Globus pallidus (tissue), 1 donor: ENCODE data around the gene ARSG.
"Not testable (repeated sequence)": the region's sequence is repeated elsewhere in the genome, so short reads cannot be mapped to it uniquely, and the experiment has no call there.

Experiments used
- DNase-seq: peaks from one replicate; pipeline ENCODE4 v3.0.0-alpha.2; 2015; ENCODE audit warnings: low spot score

Gene ARSG

DNA sequence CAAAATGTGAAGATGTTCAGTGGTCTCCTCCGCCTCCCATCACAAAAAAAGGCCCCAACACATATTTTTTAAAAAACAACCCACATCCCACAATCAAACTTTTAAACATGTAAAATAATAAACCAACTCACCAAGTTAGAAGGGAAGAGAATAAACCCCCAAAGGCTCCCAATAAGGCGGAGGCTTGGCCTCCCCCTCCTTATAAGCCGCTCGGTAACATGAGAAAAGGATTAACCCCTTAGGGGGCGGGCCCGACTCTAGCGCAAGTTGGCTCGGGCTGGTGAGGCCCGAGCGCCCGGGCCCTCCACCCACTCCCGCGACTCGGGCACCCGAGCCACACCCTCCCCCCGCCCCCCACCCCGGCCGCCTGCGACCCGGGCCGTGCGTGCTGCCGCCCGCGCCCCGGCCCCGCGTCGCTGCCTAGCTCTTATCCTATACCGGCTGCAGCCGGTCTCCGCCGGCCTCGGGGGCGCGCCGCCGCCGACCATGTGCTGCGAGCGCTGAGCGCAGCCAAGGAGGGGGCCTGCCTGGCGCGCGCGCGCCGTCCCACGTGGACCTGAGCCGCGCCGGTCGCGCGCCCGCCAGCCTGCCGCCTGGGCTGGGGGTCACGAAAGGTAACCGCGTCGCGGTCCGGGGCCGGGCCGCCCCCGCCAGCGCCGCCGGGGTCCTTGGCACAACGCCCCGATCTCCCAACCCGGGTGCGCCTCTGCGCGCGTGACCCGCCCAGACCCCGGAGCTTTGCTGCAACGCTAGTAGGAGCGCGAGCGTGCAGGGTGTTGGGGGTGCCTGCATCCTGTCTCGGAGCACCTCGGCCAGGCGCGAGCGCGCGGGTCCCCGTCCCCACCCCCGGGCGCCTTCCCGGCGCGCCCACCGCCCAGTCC is at the start of gene ARSG, which contains the start of gene SLC16A6:
TSS of gene ARSG (plus strand) at position 541 of the 881 bp plus-strand sequence. CDS start 15,999 bp downstream, outside the sequence.
TSS of gene SLC16A6 (minus strand) at position 173 of the 881 bp plus-strand sequence. CDS start 12,807 bp downstream, outside the sequence.
- DNase-seq, result no peak

DNA sequence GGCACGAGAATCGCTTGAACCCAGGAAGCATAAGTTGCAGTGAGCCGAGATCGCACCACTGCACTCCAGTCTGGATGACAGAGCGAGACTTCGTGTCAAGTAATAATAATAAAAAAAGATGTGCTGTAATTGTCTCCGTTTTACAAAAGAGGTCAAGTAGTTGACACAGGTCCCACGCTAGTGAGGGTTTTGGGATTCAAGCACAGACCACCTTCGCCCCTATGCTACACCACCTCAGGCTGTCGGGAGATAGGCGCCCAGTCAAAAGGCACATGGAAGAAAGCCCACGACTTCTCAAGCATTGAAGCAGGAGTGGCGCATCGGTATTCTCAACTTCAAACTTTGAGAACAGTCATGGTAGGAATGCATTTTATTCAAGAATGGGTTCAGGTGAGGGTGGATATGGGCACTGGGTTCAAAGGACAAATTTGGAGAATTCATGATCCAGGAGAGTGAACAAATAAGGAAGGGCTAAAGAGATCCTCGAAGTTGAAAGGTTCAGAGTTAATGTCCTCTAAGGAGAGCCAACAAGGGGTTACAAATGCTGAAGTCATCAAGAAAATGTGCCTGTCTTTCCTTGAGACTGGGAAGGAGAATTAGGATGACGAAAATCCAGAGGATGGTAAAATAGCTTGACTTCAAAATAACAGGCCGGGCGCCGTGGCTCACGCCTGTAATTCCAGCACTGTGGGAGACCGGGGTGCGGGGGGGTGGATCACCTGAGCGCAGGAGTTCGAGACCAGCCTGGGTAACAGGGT is 44.8 kb upstream of the ARSG start:
- no peak for DNase-seq

DNA sequence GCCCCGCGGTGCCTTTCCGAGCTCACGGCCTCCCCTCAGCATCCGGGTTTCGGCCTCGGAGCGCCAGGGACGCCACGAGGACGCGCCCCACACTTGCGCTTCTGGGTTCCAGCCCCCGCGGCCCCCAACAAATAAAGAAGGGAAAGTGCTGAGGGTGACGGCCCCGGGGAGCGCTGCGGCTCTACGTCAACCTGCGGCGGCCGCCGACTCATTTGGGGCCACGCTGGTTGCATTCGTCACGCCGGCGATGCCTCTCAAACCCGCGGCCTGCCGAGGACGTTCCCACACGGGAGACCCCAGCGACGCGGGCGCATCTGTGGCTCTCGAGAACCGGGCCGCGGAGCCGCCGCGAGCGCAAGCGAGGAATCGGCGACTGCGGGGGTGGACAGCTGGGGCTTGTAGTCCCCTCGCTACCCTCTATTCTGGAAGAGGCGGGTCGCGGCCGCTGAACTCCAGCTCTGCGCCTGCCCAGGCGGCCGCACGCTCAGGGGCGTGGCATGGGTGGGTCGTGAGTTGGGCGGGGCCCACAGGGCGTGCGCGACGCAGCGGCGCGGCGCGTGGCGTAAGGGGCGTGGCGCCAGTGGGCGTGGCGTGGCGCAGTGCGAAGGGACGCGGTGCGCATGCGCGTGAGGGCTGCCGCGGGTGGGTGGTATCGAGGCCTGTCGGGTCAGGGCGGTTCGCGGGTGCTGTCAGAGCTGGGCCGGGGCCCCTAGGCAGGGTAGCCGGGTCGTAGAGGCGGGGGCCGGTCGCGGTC is 43.7 kb upstream of the ARSG start, which contains the start of gene AMZ2:
TSS of gene AMZ2 (plus strand) at position 599 of the 754 bp plus-strand sequence. CDS start 2,145 bp downstream, outside the sequence.
- DNase-seq, result peak; percentile 95

- DNase-seq, result no peak
These were observed 43.0 kb upstream of the ARSG start for GRCh38 chr17:68248199-68248825.

- DNase-seq, result no peak
These were observed 42.4 kb upstream of the ARSG start for GRCh38 chr17:68248891-68249290.

GRCh38 chr17:68249354-68249765 is 41.9 kb upstream of the ARSG start:
- DNase-seq, result no peak

DNA sequence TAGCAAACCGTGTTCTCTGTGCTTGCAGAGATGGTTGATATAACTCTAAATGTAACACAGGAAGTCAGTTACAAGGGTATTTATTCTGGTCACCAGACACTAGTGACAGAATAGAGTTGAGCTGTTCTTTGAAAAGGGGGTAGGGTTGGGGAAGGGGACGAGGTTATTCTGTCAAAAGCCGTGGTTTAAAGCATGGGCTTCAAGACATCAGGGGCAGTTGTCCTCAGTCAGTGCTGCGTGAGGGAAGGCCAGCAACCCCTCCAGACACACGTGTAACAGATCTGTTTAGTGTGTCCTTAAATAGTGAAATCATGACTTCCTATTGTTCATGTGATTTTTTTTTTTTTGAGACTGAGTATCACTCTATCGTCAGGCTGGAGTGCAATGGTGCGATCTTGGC is 37.9 kb upstream of the ARSG start:
- DNase-seq, result not testable (repeated sequence)

GRCh38 chr17:68255151-68255550 is 36.1 kb upstream of the ARSG start:
- no peak for DNase-seq

- DNase-seq, result no peak
These were observed 35.4 kb upstream of the ARSG start for GRCh38 chr17:68255731-68256538.

- not testable (repeated sequence) for DNase-seq
These were observed 34.6 kb upstream of the ARSG start for GRCh38 chr17:68256701-68257100.

DNA sequence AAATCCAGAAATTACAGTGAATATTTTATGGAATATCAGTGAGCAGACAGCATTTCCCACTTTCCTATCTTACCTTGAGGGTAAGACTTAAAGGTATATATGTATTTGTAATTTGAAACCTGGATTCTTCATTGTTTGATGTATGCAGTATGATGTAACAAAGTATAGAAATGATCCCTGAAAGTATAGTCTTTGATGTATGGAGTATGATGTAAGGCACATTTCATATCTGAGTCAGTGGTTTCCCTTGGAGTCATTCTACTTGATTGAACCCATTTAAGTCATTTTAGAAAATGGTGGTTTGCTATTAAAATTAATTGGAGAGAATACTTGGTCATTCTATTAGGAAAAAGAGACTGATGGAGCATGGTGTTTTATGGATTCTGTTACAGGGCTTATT is 33.4 kb upstream of the ARSG start:
- DNase-seq, result no peak

DNA sequence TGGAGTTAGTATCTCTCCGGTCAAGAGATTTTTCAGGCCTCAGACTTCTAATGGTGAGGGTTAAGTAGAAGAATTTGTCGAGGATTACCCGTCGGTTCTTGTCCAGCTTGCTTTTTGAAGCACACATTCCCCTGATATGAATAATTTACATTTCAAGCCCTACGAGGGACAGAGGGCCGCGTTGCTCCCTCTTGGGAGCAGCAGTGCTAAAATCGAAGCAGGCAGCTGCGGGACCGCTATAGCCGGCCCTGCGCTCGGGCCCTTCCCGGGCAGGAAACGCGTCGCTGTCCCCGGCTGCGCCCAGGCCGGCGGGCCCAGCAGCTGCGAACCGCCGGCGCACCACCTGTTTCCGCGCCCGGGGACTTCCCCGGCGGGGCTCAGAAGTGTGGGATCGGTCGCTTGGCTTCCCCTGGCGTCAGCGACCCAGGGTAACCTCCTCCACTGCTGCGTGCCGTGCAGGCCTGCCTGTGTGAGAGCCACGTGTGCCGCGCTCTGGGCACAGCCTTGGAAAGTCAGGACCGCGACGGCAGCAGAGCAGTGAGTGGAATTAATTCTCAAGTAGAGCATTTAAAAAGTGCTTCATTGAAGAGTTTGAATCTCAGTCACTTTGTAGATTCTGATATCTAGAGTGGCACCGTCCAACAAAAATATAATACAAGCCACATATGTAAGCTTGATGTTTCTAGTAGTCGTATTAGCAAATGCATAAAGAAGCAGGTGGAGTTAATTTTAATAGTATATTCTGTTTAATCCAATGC is 32.2 kb upstream of the ARSG start:
- DNase-seq, result not testable (repeated sequence)

- DNase-seq, result not testable (repeated sequence)
These were observed 31.7 kb upstream of the ARSG start for GRCh38 chr17:68259648-68259951.

GRCh38 chr17:68260051-68260762 is 31.1 kb upstream of the ARSG start:
- no peak for DNase-seq

GRCh38 chr17:68262467-68262866 is 28.8 kb upstream of the ARSG start:
- not testable (repeated sequence) for DNase-seq

DNA sequence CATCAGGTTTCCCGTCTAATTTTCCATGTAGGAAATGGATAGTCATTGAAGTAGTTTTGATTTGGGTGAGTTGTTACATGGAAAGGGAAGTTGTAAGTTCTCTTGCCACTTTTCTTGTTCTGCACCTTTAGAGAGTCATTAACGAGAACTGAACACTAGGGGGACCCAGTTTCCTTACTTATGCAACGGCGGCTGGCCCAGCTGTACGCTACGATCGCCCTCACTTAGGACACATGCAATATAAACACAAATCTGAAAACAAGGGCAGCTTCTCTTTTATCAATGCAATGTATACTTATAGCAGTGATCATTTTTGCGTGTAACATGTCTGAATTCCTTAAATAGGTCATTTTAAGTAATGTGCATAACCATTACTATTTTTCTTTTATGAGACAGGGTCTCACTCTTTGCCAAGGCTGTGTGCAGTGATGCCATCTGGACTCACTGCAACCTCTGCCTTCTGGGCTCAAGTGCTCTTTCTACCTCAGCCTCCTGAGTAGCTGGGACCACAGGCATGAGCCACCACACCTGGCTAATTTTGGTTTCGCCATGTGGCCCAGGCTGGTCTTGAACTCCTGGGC is 28.1 kb upstream of the ARSG start:
- not testable (repeated sequence) for DNase-seq

- not testable (repeated sequence) for DNase-seq
These were observed 25.5 kb upstream of the ARSG start for GRCh38 chr17:68265833-68266232.

DNA sequence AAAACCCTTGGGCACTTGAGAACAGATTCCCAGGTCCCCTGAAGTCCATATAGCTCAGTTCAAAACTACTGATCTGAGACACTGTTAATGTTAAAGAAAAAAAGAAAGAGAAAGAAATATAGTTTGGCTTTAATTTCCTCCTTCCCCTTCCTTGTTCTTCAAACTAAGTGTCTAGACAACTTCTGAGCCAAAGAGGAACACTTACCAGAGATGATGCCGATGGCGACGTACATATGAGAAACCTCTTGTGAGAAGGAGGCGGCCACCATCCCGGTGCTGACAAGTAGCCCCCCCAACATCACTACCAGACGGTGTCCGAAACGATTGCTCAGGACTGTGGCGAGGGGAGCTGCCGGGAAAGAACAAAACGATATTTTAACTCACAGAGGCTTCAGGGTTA is 17.6 kb upstream of the ARSG start:
- DNase-seq, result no peak

DNA sequence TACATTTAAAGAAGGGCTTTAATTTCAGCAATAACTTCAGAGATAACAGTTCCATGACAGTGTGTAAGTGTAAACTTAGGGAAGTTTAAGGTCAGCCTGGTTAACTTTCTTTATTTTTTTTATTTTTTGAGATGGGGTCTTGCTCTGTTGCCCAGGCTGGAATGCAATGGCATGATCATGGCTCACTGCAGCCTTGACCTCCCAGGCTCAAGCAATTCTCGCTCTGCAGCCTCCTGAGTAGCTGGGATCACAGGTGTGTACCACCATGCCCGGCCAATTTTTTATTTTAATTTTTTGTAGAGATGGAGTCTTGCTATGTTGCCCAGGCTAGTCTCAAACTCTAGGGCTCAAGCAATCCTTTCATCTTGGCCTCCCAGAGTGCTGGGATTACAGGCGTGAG is 15.0 kb upstream of the ARSG start:
- not testable (repeated sequence) for DNase-seq
